H1 (cell line): ENCODE results near the gene GALNT13. TPM values are rescaled to one million over a fixed set of nuclear protein-coding genes. Genes with fewer than 3 reads are reported as not detected.

Experiments
- CTCF ChIA-PET: fragments of 300-600 bp; sonication (Branson Sonifier 250); formaldehyde crosslinking; loops from one replicate; lab custom pipeline; 2021; ENCODE audit not compliant: partially characterized antibody; lab: Charles Lee
- POLR2A ChIA-PET: fragments of 300-600 bp; sonication (Branson Sonifier 250); formaldehyde crosslinking; loops from one replicate; lab custom pipeline; 2021; ENCODE audit warnings: inconsistent platforms; ENCODE audit not compliant: partially characterized antibody; lab: Charles Lee
- DNase-seq, 2 experiments: peaks; one replicate each; pipeline versions ENCODE4 v3.0.0 to v3.0.0-alpha.2; 2010 to 2022; ENCODE audit warnings: low spot score in 2 of 2, low read depth in 1 of 2, mixed read lengths in 1 of 2
- FAIRE-seq: peaks from 2 replicates; lab custom pipeline; 2011; peaks lifted over from hg19 to GRCh38; lab: Jason Lieb, UNC
- H2AFZ ChIP-seq: 2 replicates; pipeline ENCODE4 v1.8.1; 2012; ENCODE audit warnings: low read length, inconsistent platforms
- H2AK5ac ChIP-seq: 2 replicates; pipeline ENCODE4 v1.6.1; 2013; ENCODE audit warnings: low read depth, low read length
- H2BK120ac ChIP-seq: replicated peaks from 2 replicates; pipeline ENCODE3; 2013; ENCODE audit warnings: low read depth, low read length, inconsistent platforms
- H2BK12ac ChIP-seq: 2 replicates; pipeline ENCODE4 v1.6.1; 2013; ENCODE audit warnings: low read depth, low read length
- H2BK15ac ChIP-seq: 2 replicates; pipeline ENCODE4 v1.6.1; 2013; ENCODE audit warnings: low read length
- H2BK20ac ChIP-seq: 2 replicates; pipeline ENCODE4 v1.6.1; 2013; ENCODE audit warnings: low read length
- H2BK5ac ChIP-seq: 2 replicates; pipeline ENCODE4 v1.6.1; 2013; ENCODE audit warnings: low read depth, low read length
- H3K14ac ChIP-seq: 2 replicates; pipeline ENCODE4 v1.6.1; 2013; ENCODE audit warnings: inconsistent platforms; ENCODE audit not compliant: insufficient read length
- H3K18ac ChIP-seq: 2 replicates; pipeline ENCODE4 v1.6.1; 2013; ENCODE audit warnings: low read length; ENCODE audit errors: extremely low read depth
- H3K23ac ChIP-seq: 2 replicates; pipeline ENCODE4 v1.6.1; 2013; ENCODE audit warnings: inconsistent platforms; ENCODE audit not compliant: insufficient read length
- H3K23me2 ChIP-seq: 2 replicates; pipeline ENCODE4 v1.6.1; 2013; ENCODE audit warnings: low read depth, low read length
- H3K27ac ChIP-seq: 2 replicates; pipeline ENCODE4 v1.6.1; 2011; ENCODE audit warnings: low read depth, low read length, inconsistent platforms
- H3K27me3 ChIP-seq, 4 experiments: replicated peaks in 1 of 4; 1 replicate in 1 of 4; 2 replicates in 3 of 4; pipeline versions ENCODE4 v1.6.1 to v1.8.1; 2011 to 2013; ENCODE audit warnings: low read length in 3 of 4, mild to moderate bottlenecking in 3 of 4, inconsistent platforms in 2 of 4, mixed read lengths in 2 of 4, moderate library complexity in 1 of 4; ENCODE audit not compliant: control insufficient read depth in 3 of 4, insufficient read depth in 3 of 4; ENCODE audit errors: extremely low read depth in 1 of 4
- H3K36me3 ChIP-seq, 4 experiments: 2 replicates each; pipeline versions ENCODE4 v1.6.1 to v1.8.1; 2011 to 2013; ENCODE audit warnings: mild to moderate bottlenecking in 4 of 4, low read length in 3 of 4, moderate library complexity in 2 of 4, control low read depth in 1 of 4, inconsistent platforms in 1 of 4; ENCODE audit not compliant: insufficient read depth in 4 of 4, control insufficient read depth in 2 of 4
- H3K4ac ChIP-seq: replicated peaks from 2 replicates; pipeline ENCODE3; 2013; ENCODE audit warnings: low read length, low read depth, mixed read lengths, inconsistent platforms; ENCODE audit not compliant: insufficient read length
- H3K4me1 ChIP-seq, 4 experiments: replicated peaks in 1 of 4; 1 replicate in 1 of 4; 2 replicates in 3 of 4; pipeline versions ENCODE4 v1.6.1 to v1.8.1; 2011 to 2013; ENCODE audit warnings: low read length in 3 of 4, inconsistent platforms in 2 of 4, mixed read lengths in 1 of 4; ENCODE audit not compliant: insufficient read depth in 4 of 4, control insufficient read depth in 3 of 4
- H3K4me2 ChIP-seq, 2 experiments: 2 replicates each; pipeline versions ENCODE4 v1.6.1 to v1.8.1; 2011 to 2013; ENCODE audit warnings: low read depth in 2 of 2, low read length in 2 of 2, control low read depth in 1 of 2, inconsistent platforms in 1 of 2, mild to moderate bottlenecking in 1 of 2; ENCODE audit not compliant: insufficient read depth in 1 of 2
- H3K4me3 ChIP-seq, 4 experiments: fragments of 200-600, 300-600 bp in 1 of 4; sonication (generic), shearing (Covaris generic), sonication (Bioruptor Twin) in 1 of 4; 2 replicates each; pipeline versions ENCODE4 v1.5.1 to v1.8.1; 2011 to 2016; ENCODE audit warnings: low read length in 4 of 4, low read depth in 3 of 4, control low read depth in 2 of 4, inconsistent platforms in 2 of 4, mild to moderate bottlenecking in 2 of 4, mixed read lengths in 1 of 4, moderate library complexity in 1 of 4; ENCODE audit not compliant: insufficient read depth in 2 of 4; ENCODE audit errors: extremely low read depth in 1 of 4
- H3K56ac ChIP-seq: replicated peaks from 2 replicates; pipeline ENCODE3; 2013; ENCODE audit warnings: low read depth, mild to moderate bottlenecking, mixed read lengths, low read length, inconsistent platforms; ENCODE audit not compliant: insufficient read length
- H3K79me1 ChIP-seq: 2 replicates; pipeline ENCODE4 v1.6.1; 2013; ENCODE audit warnings: low read depth, low read length, control low read depth
- H3K79me2 ChIP-seq, 2 experiments: 2 replicates each; pipeline versions ENCODE4 v1.6.1 to v1.8.1; 2012 to 2013; ENCODE audit warnings: low read length in 2 of 2, mild to moderate bottlenecking in 2 of 2, inconsistent platforms in 1 of 2; ENCODE audit not compliant: insufficient read depth in 2 of 2, control insufficient read depth in 1 of 2
- H3K9ac ChIP-seq, 4 experiments: replicated peaks in 1 of 4; 1 replicate in 1 of 4; 2 replicates in 3 of 4; pipeline versions ENCODE4 v1.6.1 to v1.8.1; 2011 to 2013; ENCODE audit warnings: low read depth in 3 of 4, low read length in 3 of 4, control low read depth in 2 of 4, mild to moderate bottlenecking in 2 of 4, moderate library complexity in 2 of 4, inconsistent platforms in 1 of 4; ENCODE audit errors: extremely low read depth in 1 of 4
- H3K9me3 ChIP-seq, 2 experiments: 2 replicates each; pipeline versions ENCODE4 v1.6.1 to v1.8.1; 2012 to 2013; ENCODE audit warnings: mild to moderate bottlenecking in 2 of 2, moderate library complexity in 2 of 2, control low read depth in 1 of 2, inconsistent platforms in 1 of 2, low read depth in 1 of 2, low read length in 1 of 2, mixed read lengths in 1 of 2; ENCODE audit not compliant: insufficient read depth in 2 of 2
- H4K20me1 ChIP-seq, 2 experiments: replicated peaks in 1 of 2; 2 replicates each; pipeline versions ENCODE3 to v1.8.1; 2011 to 2013; ENCODE audit warnings: inconsistent platforms in 2 of 2, low read length in 2 of 2, mild to moderate bottlenecking in 1 of 2; ENCODE audit not compliant: insufficient read depth in 2 of 2, control insufficient read depth in 1 of 2
- H4K5ac ChIP-seq: 2 replicates; pipeline ENCODE4 v1.6.1; 2013; ENCODE audit warnings: low read length, low read depth, mixed read lengths, inconsistent platforms; ENCODE audit not compliant: insufficient read length
- H4K8ac ChIP-seq: 2 replicates; pipeline ENCODE4 v1.8.0; 2013; ENCODE audit warnings: mild to moderate bottlenecking, moderate library complexity, low read length, inconsistent platforms; ENCODE audit not compliant: insufficient read depth; ENCODE audit errors: extremely low read depth
- H4K91ac ChIP-seq: replicated peaks from 2 replicates; pipeline ENCODE3; 2013; ENCODE audit warnings: low read length, mixed read lengths, inconsistent platforms; ENCODE audit not compliant: insufficient read length
- ASH2L ChIP-seq: fragments of 200-600, 300-600 bp; sonication (generic); IDR thresholded peaks from one replicate; pipeline ENCODE4 v1.7.1; 2017; ENCODE audit warnings: low read length
- BCL11A ChIP-seq, 2 experiments: IDR thresholded peaks; one replicate each; pipeline ENCODE4 v1.6.1; 2011; ENCODE audit warnings: low read depth in 2 of 2, low read length in 2 of 2, mild to moderate bottlenecking in 2 of 2
- CHD2 ChIP-seq: IDR thresholded peaks from 2 replicates; pipeline ENCODE4 v1.6.1; 2012; ENCODE audit warnings: low read length, improper control_type of control experiment
- EGR1 ChIP-seq: IDR thresholded peaks from 2 replicates; pipeline ENCODE4 v1.6.1; 2011; ENCODE audit warnings: low read depth, low read length, borderline replicate concordance
- GABPA ChIP-seq: IDR thresholded peaks from 2 replicates; pipeline ENCODE4 v1.6.1; 2011; ENCODE audit warnings: mild to moderate bottlenecking, low read length, moderate library complexity, borderline replicate concordance; ENCODE audit not compliant: insufficient read depth
- GTF2F1 ChIP-seq: IDR thresholded peaks from 2 replicates; pipeline ENCODE4 v1.6.1; 2012; ENCODE audit warnings: low read depth, low read length, improper control_type of control experiment, borderline replicate concordance
- KDM5A ChIP-seq: fragments of 200-600 bp; IDR thresholded peaks from 2 replicates; pipeline ENCODE4 v1.7.1; 2012; ENCODE audit warnings: mild to moderate bottlenecking, low read length, inconsistent platforms, mixed read lengths
- POU5F1 ChIP-seq: IDR thresholded peaks from 2 replicates; pipeline ENCODE4 v1.6.1; 2011; ENCODE audit warnings: low read depth, mild to moderate bottlenecking, low read length, moderate library complexity
- RAD21 ChIP-seq, 2 experiments: IDR thresholded peaks in 1 of 2; conservative IDR thresholded peaks in 1 of 2; 2 replicates each; pipeline ENCODE4 v1.6.1; 2011; ENCODE audit warnings: low read depth in 2 of 2, low read length in 2 of 2, improper control_type of control experiment in 1 of 2, inconsistent platforms in 1 of 2, mild to moderate bottlenecking in 1 of 2, moderate library complexity in 1 of 2
- WGBS, 2 experiments: shearing (Covaris generic) in 1 of 2; methylation state at CpG; one replicate each; pipeline versions ENCODE4 v1.1.6 to v1.1.7; 2013 to 2015; ENCODE audit warnings: low lambda C conversion rate in 2 of 2, mixed read lengths in 2 of 2, inconsistent platforms in 1 of 2, low coverage in 1 of 2, missing lambda C conversion rate in 1 of 2; ENCODE audit not compliant: insufficient replicate concordance in 2 of 2, insufficient coverage in 1 of 2, insufficient read length in 1 of 2; ENCODE audit errors: extremely low coverage in 1 of 2, missing lambda C conversion rate in 1 of 2; 5-methylcytosine and 5-hydroxymethylcytosine counted together
- polyA plus RNA-seq, 7 experiments: library from polyadenylated mRNA; depleted of rRNA in 3 of 7; stranded (reverse) in 5 of 7; unstranded in 2 of 7; fragments of >200 nt in 5 of 7; fragments of 200-250 nt in 2 of 7; gene quantifications; 1 replicate in 5 of 7; 2 replicates in 1 of 7; 4 replicates in 1 of 7; pipeline versions ENCODE4 v1.2.1 to v1.2.3, GENCODE V29; 2011 to 2013; ENCODE audit warnings: missing spikeins in 2 of 7, mixed read lengths in 2 of 7
- total RNA-seq: library from RNA; stranded (reverse); fragmentation: NEBNext Ultra II Directional; extraction: Animal tissue kit (Norgen Biotek cat#: 25700); gene quantifications from 2 replicates; pipeline ENCODE4 v1.2.1, GENCODE V29; 2021

The GALNT13 gene
- total and polyA plus RNA-seq, 2 of the 8 experiments (the other 6 are each of a cell fraction or from before 2014, with no cell fraction given), result 3.2 to 9.6 TPM

GRCh38 chr2:154013514-154013913 lies 141.8 kb downstream of the GALNT13 start:
- Histone ChIP-seq H2BK12ac (0 out of 2 replicates have a peak overlapping the region, but pooled peaks have one; percentile 17), H3K27me3 (no peaks in the 10 kb centered on the region), H3K4me3 (no peak overlapping the region), H3K4me2 (no peak overlapping the region), H2AFZ (no peak overlapping the region), H3K23ac (no peak overlapping the region)
- CTCF ChIA-PET, result interaction anchor here (0.6 kb wide), 1 partner anchor 478 kb away, joined by 5 read pairs; no protein-coding TSS in a partner anchor
- 94% methylated on average over 12 of the region's 17 CpGs; no CpG with 5 or more reads in 1 of the 2 experiments for WGBS, 2 experiments
- POLR2A ChIA-PET, result no interaction called here
- no peak for TF ChIP-seq CHD2
- no peak for TF ChIP-seq GTF2F1
- no peak for TF ChIP-seq BCL11A (IDR thresholded peaks at IDR 0.05; ENCODE audit: low read depth in 2 of 2, low read length in 2 of 2)
- no peak for TF ChIP-seq EGR1
- no peak for TF ChIP-seq ASH2L
- TF ChIP-seq KDM5A, result no peak
- no peak for TF ChIP-seq POU5F1
- no peak for TF ChIP-seq RAD21 (IDR thresholded peaks at IDR 0.05 in 1 of 2, conservative IDR thresholded peaks at IDR 0.05 in 1 of 2; ENCODE audit: low read depth in 2 of 2, low read length in 2 of 2)
- no peak for TF ChIP-seq GABPA
- TF ChIP-seq, all 59 proteins: peak for 0
- H3K18ac ChIP-seq, result no peak overlapping the region
- H3K27ac ChIP-seq, result no peak overlapping the region
- no peak for DNase-seq
- no peaks in the 10 kb centered on the region for H3K79me2 ChIP-seq
- no peak overlapping the region for H2AK5ac ChIP-seq
- no peak overlapping the region for H2BK20ac ChIP-seq
- H4K5ac ChIP-seq, result no peak overlapping the region
- no peak overlapping the region for H3K9ac ChIP-seq
- peak overlapping the region; percentile 68; the same call in 1 of the 2 replicates for H4K8ac ChIP-seq
- H2BK5ac ChIP-seq, result no peak overlapping the region
- no peak overlapping the region for H3K14ac ChIP-seq
- no peak for FAIRE-seq
- H3K56ac ChIP-seq, result no peak overlapping the region
- no peaks in the 10 kb centered on the region for H3K23me2 ChIP-seq
- H3K79me1 ChIP-seq, result no peaks in the 10 kb centered on the region
- H4K91ac ChIP-seq, result no peak overlapping the region
- no peaks in the 10 kb centered on the region for H4K20me1 ChIP-seq
- no peaks in the 10 kb centered on the region for H3K36me3 ChIP-seq
- no peak overlapping the region for H2BK120ac ChIP-seq
- H2BK15ac ChIP-seq, result no peak overlapping the region
- no peaks in the 10 kb centered on the region for H3K9me3 ChIP-seq
- H3K4ac ChIP-seq, result no peak overlapping the region
- no peaks in the 10 kb centered on the region for H3K4me1 ChIP-seq
